Stimulated activated naive CD8-positive, alpha-beta T cell treated with anti-CD3 and anti-CD28 coated beads, Interleukin-15, amount 100 ng/mL, for 72 hours (primary cell): ENCODE data around the gene C4BPA.

Source experiments
- ATAC-seq: fragments of 150-1000 bp; cut with Tn5 transposase; 2 replicates; pipeline ENCODE4 v1.10.0; 2021; ENCODE audit warnings: mild to moderate bottlenecking, moderate library complexity
- DNase-seq, 2 donors: peaks; one replicate each; pipeline ENCODE4 v3.0.0; 2021 to 2022
- H3K27ac Mint-ChIP-seq, 2 donors: one replicate each; pipeline ENCODE4 v1.8.0; 2022; ENCODE audit warnings: mild to moderate bottlenecking in 2 of 2, mixed read lengths in 2 of 2, moderate library complexity in 2 of 2
- H3K27me3 Mint-ChIP-seq: one replicate; pipeline ENCODE4 v1.8.0; 2022; ENCODE audit warnings: mixed read lengths
- H3K4me1 Mint-ChIP-seq: one replicate; pipeline ENCODE4 v1.8.0; 2022; ENCODE audit warnings: mild to moderate bottlenecking, mixed read lengths
- H3K4me3 Mint-ChIP-seq, 2 donors: one replicate each; pipeline ENCODE4 v1.8.0; 2022; ENCODE audit warnings: mild to moderate bottlenecking in 2 of 2, mixed read lengths in 2 of 2, moderate library complexity in 1 of 2
- H3K9me3 Mint-ChIP-seq, 2 donors: one replicate each; pipeline ENCODE4 v1.8.0; 2022; ENCODE audit warnings: mixed read lengths in 2 of 2

Gene C4BPA

DNA sequence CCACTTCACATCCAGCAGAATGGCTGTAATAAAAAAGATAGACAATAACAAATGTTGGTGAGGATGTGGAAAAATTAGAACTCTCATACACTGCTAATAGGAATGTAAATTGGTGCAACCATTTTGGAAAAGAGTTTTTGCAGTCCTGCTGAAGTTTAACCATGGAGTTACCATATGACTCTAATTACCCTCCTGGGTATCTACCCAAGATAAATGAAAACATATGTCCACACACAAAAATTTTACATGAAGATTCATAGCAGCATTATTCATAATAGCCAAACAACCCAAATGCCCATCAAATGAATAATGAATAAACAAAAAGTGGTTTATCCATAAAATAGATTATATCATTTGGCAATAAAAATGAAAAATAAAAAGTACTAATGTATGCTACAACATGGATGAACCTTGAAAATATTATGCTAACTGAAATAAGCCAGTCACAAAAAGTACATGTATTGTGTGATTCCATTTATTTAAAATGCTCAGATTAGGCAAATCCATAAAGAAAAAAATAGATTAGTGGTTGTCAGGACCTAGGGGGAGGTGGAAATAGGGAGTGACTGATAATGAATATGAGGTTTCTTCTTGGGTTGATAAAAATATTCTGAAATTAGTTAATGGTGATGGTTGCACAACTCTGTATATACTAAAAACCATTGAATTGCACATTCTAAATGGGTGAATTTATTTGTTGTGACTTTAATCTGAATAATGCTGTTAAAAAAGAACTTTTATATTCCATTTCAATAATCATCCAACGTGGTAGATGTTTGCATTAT is 26.4 kb downstream of the C4BPA start:
- no peak for DNase-seq

DNA sequence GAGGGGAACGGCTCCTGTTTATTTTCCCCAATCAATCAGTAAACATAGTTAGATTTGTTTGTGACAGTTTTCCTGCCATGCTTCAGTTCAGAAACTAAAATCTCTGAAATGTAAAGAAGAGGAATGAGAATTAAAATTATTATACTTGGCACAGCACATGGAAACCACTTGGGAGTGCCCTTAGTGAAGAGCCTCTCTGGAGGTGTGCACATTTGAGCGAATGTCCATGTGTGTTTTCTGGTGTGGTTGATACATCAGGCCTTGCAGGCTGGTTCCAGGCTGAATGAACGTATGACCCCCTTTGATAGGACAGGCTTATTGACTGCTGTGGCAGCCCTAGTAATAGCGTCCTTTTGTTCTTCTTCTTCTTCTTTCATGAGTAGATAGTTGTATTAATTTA is 27.1 kb downstream of the C4BPA start:
- DNase-seq (no peak), ATAC-seq (no peak)
- no peaks in the 10 kb centered on the region for H3K27me3 Mint-ChIP-seq
- H3K4me3 Mint-ChIP-seq = no peak overlapping the region
- H3K9me3 Mint-ChIP-seq = peaks cover 21 to 44% of the 10 kb centered on the region in 2 donors
- H3K4me1 Mint-ChIP-seq = no peaks in the 10 kb centered on the region
- no peak overlapping the region for H3K27ac Mint-ChIP-seq

More for the DNA sequence above, 26.4 kb downstream of the C4BPA start:
- H3K27me3 Mint-ChIP-seq = no peaks in the 10 kb centered on the region
- H3K4me1 Mint-ChIP-seq = no peaks in the 10 kb centered on the region
- no peak overlapping the region for H3K27ac Mint-ChIP-seq
- no peak for ATAC-seq
- peaks cover 21 to 43% of the 10 kb centered on the region in 2 donors for H3K9me3 Mint-ChIP-seq
- no peak overlapping the region for H3K4me3 Mint-ChIP-seq

DNA sequence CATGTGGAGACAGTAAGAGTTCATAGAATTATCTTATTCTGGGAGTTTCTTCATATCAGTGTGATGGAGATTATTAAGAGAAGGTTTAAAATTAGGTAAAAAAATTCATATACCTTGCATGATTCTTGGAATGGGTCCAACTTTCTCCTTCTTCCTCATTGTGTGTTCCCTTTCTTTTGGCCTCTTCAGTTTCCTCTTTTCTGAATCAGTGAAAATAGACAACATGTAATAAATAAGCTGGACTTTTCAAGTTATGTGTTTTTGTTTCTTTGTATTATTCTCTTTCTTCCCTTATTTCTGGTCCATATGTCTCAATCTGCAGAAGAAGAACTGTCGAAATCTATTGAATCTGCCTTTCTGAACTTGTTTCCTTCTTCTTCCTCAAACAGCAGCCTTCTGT is 30.5 kb downstream of the C4BPA start:
- Mint-ChIP-seq H3K4me1 (no peaks in the 10 kb centered on the region), H3K27ac (no peak overlapping the region), H3K27me3 (no peaks in the 10 kb centered on the region), H3K4me3 (no peak overlapping the region), H3K9me3 (peaks cover 4 to 26% of the 10 kb centered on the region in 2 donors)
- DNase-seq (no peak), ATAC-seq (no peak)

DNA sequence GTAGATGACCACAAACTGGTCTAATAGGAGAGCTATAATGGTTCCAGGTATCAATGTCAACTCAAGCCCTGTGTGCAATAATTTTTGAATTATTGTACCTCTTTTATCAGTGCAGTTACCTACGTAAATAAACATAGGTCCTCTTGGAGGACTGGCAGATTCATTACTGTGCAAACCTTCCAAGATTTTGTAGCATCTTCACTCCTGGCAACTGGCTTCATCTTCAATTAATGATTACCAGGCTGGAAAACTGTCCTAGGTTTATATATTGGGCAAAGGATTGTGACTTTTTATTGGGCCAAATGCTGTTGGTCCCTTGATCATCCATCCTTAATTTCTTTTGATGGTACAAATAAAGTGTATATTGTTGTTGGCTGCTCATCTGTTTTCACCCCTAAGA is 35.6 kb downstream of the C4BPA start:
- H3K9me3 Mint-ChIP-seq = peaks cover 0 to 14% of the 10 kb centered on the region in 2 donors
- no peaks in the 10 kb centered on the region for H3K4me1 Mint-ChIP-seq
- no peaks in the 10 kb centered on the region for H3K27me3 Mint-ChIP-seq
- no peak overlapping the region for H3K27ac Mint-ChIP-seq
- ATAC-seq (no peak), DNase-seq (no peak)
- no peak overlapping the region for H3K4me3 Mint-ChIP-seq

DNA sequence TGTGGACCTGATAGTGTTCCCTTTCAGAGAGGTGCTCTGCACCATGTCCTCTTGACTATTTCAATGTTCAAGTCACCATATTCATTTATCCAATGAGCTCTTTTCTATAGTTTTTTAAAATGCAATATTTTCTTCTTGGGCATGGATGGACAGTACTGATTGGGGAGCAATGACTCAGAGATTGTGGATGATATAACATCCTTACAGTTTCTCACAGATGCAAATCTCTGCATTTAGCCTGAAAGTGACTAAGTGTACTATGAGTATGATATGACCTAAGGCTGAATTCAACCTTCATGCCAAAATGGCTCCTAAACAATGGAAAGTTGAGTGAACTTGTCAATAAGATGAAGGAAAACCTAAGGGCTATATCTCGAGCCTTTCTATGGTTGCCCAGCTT is 36.5 kb downstream of the C4BPA start:
- ATAC-seq (no peak), DNase-seq (no peak)
- Mint-ChIP-seq H3K27ac (no peak overlapping the region), H3K4me3 (no peak overlapping the region), H3K27me3 (no peaks in the 10 kb centered on the region), H3K4me1 (no peaks in the 10 kb centered on the region), H3K9me3 (peaks cover 3 to 9% of the 10 kb centered on the region in 2 donors)

DNA sequence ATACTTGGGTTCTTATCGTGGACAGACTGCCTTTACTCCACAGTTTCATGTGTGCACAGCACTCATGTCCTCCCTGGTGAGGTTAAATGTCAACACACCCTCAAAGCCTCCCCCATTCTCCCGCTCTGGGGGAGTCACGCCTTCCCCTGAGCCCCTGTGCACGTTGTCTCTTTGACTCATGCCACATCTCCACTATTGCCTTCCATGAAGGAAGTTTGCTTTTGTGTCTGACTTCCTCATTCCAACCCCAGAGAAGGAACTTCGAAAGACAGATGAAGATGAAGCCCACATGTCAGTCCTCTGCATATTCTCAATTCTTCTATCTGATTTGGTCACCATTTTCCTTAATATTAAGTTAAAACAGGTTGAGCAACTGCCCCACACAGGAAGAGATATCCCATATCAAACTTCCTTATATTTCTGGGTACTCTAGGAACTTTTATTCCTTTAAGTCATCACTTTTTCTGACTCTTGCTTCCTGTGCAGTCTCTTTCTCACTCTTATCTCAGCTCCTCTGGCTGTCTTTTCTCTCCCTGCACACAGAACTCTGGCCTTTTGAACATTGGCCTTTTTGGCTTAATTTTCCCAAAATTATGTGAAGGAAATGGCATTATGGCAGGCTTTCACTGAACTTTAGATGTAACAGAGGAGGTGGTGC is 41.5 kb downstream of the C4BPA start:
- Mint-ChIP-seq H3K4me3 (no peak overlapping the region), H3K4me1 (no peaks in the 10 kb centered on the region), H3K9me3 (peaks cover 0 to 9% of the 10 kb centered on the region in 2 donors), H3K27ac (no peak overlapping the region), H3K27me3 (no peaks in the 10 kb centered on the region)
- ATAC-seq (no peak), DNase-seq (no peak)

DNA sequence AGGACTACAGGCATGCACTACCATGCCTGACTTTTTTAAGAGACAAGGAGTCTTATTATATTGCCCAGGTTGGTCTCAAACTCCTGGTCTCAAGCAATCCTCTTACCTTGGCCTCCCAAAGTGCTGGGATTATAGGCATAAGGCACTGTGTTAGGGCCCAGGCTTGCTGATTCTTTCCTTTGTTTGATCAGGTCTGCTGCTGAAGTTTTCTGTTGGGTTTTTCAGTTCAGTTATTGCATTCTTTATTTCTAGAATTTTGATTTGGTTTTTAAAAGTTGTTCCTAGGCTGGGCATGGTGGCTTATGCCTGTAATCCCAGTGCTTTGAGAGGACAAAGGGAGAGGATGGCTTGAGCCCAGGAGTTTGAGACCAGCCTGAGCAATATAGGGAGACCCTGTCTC is 47.9 kb downstream of the C4BPA start:
- no peaks in the 10 kb centered on the region for H3K4me1 Mint-ChIP-seq
- H3K27ac Mint-ChIP-seq = no peak overlapping the region
- no peaks in the 10 kb centered on the region for H3K27me3 Mint-ChIP-seq
- peaks cover 18 to 26% of the 10 kb centered on the region in 2 donors for H3K9me3 Mint-ChIP-seq
- no peak for DNase-seq
- ATAC-seq = no peak
- H3K4me3 Mint-ChIP-seq = no peak overlapping the region

DNA sequence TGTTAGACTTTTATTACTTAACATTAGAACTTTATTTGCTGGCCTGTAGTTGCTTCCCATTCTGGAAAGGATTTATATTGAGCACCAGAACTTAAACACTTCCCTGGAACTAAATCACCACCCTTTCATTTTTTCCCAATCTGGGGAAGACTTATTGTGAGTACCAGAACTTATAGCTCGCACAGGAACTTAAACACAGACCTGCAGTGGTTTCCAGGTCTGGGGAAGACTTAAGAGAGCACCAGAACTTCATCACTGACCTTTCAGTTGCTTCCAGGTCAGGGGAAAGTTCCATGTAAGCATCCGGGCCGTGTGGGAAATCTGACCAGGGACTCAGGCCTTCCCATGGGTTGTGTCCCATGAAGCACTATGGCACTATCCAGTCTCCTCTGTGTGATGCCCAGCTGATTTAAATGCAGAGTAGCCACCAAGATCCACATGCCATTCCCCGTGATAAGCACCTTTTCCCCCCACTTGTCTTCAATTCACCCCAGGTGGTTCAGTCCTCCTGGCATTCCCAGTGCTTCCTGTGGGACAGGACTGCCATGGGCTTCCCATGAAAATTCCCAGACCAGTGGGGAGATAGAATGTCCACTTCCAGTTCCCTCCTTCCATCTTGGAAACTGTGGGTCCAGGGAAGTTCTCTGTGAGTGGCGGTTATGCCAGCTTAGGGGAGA is 48.9 kb downstream of the C4BPA start:
- Mint-ChIP-seq H3K27me3 (no peaks in the 10 kb centered on the region), H3K4me3 (no peak overlapping the region), H3K9me3 (peaks cover 18 to 27% of the 10 kb centered on the region in 2 donors), H3K27ac (no peak overlapping the region), H3K4me1 (no peaks in the 10 kb centered on the region)
- ATAC-seq (no peak), DNase-seq (no peak)

DNA sequence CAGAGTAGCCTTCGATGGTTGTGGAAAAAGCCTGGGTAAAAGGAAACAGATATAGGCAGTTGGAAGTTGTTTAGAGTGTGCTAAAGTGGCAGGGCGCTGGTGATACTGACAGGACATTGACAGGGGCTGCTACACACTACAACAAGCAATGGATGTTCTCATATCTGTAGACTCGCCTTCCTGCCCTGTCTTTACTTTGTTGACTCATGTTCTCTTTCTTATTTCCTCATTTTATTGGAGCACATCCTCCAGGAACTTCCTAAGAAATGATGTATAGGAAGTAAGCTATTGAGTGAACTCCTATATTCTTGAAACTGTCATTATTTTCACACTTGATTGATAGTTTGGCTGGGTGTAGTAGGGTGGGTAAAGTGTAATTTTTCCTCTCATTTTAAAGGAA is 51.0 kb downstream of the C4BPA start:
- H3K9me3 Mint-ChIP-seq = peaks cover 18 to 27% of the 10 kb centered on the region in 2 donors
- H3K27me3 Mint-ChIP-seq = no peaks in the 10 kb centered on the region
- DNase-seq = no peak
- no peaks in the 10 kb centered on the region for H3K4me1 Mint-ChIP-seq
- no peak overlapping the region for H3K27ac Mint-ChIP-seq
- no peak overlapping the region for H3K4me3 Mint-ChIP-seq
- ATAC-seq = no peak

DNA sequence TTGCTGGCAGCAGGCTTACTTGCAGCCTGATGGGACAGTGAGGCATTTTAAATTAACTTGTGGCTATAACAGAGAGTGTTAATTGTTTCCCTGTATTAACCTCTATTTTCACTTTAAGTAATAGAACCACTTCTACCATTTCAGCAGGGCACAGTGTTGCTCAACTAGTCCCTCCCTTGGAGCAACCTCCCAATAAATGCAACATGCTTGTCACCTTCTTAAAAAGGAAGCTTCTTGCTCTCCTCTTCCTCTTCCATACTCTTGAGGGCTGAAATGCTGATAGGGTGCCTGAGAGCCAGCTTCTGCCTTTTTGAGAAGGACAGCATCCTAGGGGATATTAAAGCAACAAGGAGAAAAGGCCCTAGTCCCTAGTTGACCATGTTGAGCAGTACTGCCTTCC is 52.1 kb downstream of the C4BPA start:
- Mint-ChIP-seq H3K27me3 (no peaks in the 10 kb centered on the region), H3K9me3 (peaks cover 18 to 24% of the 10 kb centered on the region in 2 donors), H3K27ac (no peak overlapping the region), H3K4me3 (no peak overlapping the region), H3K4me1 (no peaks in the 10 kb centered on the region)
- DNase-seq = no peak
- no peak for ATAC-seq

DNA sequence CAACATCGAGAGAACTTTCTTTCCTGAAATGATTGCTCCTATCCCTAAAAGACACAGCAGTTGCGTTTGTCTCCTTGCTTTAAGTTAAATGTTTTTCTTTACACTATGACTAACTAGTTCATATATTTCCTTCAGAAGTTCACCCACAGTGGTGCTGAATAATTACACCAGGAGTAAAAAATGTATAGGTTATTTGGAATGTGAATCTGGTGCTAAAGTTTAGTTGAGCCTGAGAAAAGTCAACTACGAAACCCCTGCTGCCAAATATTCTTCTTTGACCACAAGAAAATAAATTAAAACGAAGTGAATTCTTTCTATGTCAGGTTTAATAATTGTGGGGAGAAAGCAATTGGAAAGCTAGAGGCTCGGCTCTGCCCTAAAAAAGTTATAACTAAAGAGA is 52.8 kb downstream of the C4BPA start:
- DNase-seq = no peak
- Mint-ChIP-seq H3K9me3 (peaks cover 16 to 17% of the 10 kb centered on the region in 2 donors), H3K27ac (no peak overlapping the region), H3K4me1 (no peaks in the 10 kb centered on the region), H3K27me3 (no peaks in the 10 kb centered on the region), H3K4me3 (no peak overlapping the region)
- ATAC-seq = no peak

DNA sequence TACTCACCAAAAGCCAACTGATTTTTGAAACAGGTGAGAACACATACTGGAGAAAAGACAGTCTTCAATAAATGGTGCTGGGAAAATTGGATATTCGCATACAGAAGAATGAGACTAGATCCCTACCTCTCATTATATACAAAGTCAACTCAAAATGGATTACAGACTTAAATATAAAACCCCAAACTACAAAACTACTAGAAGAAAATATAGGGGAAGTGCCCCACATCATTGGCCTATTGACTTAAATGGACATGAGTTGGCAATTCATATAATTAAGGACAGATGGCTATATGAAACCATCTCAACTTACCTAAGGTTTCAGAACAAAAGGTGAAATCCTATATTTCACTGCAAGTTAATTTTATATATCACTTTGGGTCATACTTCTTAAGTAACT is 60.1 kb downstream of the C4BPA start:
- Mint-ChIP-seq H3K9me3 (peaks cover 8 to 11% of the 10 kb centered on the region in 2 donors), H3K27ac (no peak overlapping the region), H3K27me3 (no peaks in the 10 kb centered on the region), H3K4me1 (no peaks in the 10 kb centered on the region), H3K4me3 (no peak overlapping the region)
- DNase-seq (no peak), ATAC-seq (no peak)

DNA sequence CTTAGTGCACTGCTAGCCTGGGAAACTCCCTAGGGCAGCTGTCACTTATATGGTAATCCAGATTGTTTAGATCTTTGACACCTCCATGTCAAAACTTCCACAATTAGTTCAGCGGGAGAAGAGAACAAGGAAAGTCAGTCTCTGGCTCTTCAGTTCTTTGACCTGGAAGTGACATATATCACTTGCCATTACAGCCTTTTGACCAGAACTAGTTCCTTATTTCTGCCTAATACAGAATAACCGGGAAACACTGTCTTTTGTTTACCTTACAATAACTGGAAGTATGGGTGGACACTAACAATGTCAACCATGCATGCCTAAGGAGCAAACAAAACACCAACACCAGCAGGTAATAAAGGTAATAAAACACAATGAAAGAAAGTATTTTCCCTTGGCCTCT is 68.3 kb downstream of the C4BPA start:
- H3K4me1 Mint-ChIP-seq = peaks cover 6% of the 10 kb centered on the region
- no peak for ATAC-seq
- H3K4me3 Mint-ChIP-seq = no peak overlapping the region
- no peak overlapping the region for H3K27ac Mint-ChIP-seq
- DNase-seq = no peak
- no peaks in the 10 kb centered on the region for H3K27me3 Mint-ChIP-seq
- H3K9me3 Mint-ChIP-seq = peaks cover 6% of the 10 kb centered on the region in 2 donors

DNA sequence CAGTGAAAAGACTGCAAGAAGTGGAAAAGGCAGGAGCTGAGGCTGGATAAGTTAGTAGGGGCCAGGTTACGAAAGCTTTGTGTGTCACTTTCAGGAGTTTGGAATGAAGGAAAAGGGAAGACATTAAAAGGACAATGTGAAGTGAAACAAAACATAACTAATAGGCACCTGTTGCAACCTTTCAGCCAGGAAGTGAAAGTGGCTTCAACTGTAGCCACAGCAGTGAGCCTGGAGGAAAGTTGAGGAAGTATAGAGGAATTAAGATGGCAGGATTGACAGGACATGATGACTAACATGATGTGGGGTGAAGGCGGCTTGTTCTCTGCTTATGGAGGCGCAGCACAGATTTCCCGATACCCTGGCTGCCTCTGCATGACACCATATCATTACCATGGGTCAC is 68.9 kb downstream of the C4BPA start:
- H3K4me3 Mint-ChIP-seq = no peak overlapping the region
- no peak overlapping the region for H3K27ac Mint-ChIP-seq
- ATAC-seq (no peak), DNase-seq (no peak)
- peaks cover 6% of the 10 kb centered on the region in 2 donors for H3K9me3 Mint-ChIP-seq
- peaks cover 6% of the 10 kb centered on the region for H3K4me1 Mint-ChIP-seq
- peaks cover 1% of the 10 kb centered on the region for H3K27me3 Mint-ChIP-seq

DNA sequence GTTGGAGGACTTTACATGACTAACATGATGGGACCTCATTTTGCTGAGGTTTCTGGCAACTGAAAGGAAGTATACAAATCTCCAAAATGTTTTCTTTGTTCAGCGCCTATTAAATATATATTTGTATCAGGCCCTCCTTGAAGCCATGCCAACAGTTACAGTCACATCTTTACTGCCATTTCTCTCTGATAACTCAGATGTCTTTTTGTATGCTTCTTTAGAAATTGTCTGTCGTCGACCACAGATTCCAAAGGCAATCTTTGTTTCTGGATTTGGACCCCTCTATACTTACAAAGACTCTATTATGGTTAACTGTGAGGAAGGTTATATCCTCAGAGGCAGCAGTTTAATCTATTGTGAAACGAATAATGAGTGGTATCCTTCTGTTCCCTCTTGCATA is 69.4 kb downstream of the C4BPA start:
- peaks cover 6% of the 10 kb centered on the region for H3K4me1 Mint-ChIP-seq
- H3K4me3 Mint-ChIP-seq = no peak overlapping the region
- H3K27me3 Mint-ChIP-seq = peaks cover 7% of the 10 kb centered on the region
- no peak for ATAC-seq
- no peak overlapping the region for H3K27ac Mint-ChIP-seq
- peaks cover 6% of the 10 kb centered on the region in 2 donors for H3K9me3 Mint-ChIP-seq
- DNase-seq = no peak

DNA sequence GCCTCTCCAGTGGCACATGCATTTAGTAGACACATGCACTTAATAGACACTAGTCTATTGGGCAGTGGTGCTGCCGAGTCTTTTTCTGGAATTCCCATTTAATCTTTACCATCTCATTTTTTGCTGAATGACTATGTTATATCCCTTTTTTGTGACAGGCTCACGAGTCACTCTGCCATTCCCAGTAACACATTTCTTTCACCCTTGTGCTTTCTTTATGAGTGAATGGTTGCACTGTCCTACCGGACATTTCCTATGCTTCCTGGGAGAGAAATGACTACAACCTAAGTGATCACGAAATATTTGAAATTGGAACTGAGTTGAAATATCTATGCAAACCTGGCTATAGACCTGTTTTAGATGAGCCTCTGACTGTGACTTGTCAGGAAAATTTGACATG is 70.9 kb downstream of the C4BPA start:
- H3K4me3 Mint-ChIP-seq = no peak overlapping the region
- H3K9me3 Mint-ChIP-seq = no peaks in the 10 kb centered on the region
- no peak overlapping the region for H3K27ac Mint-ChIP-seq
- DNase-seq = no peak
- H3K4me1 Mint-ChIP-seq = peaks cover 6% of the 10 kb centered on the region
- H3K27me3 Mint-ChIP-seq = peaks cover 11% of the 10 kb centered on the region
- ATAC-seq = no peak
